Measurements from ENCODE around the gene SPTBN5.

SPTBN5 gene

GRCh38 chr15:41901431-41901830, 7.6 kb upstream of the SPTBN5 start:
- no peaks in the 10 kb centered on the region for H3K27me3 ChIP-seq (ENCODE audit: insufficient read depth, low read length, poor library complexity, severe bottlenecking)

GRCh38 chr15:41900526-41901380, 6.9 kb upstream of the SPTBN5 start:
- H4K20me1 ChIP-seq (ENCODE audit: insufficient read depth, low read length, poor library complexity, severe bottlenecking) = no peaks in the 10 kb centered on the region
- no peaks in the 10 kb centered on the region for H3K79me2 ChIP-seq (ENCODE audit: insufficient read depth, low read length)
- no peak overlapping the region for H2AFZ ChIP-seq (ENCODE audit: low read length)
- H3K4me2 ChIP-seq (ENCODE audit: low read depth, low read length, poor library complexity, severe bottlenecking) = no peak overlapping the region
- H3K9ac ChIP-seq (ENCODE audit: low read depth, low read length, poor library complexity, severe bottlenecking) = no peak overlapping the region
- H3K9me3 ChIP-seq (ENCODE audit: insufficient read depth, low read depth, low read length) = no peaks in the 10 kb centered on the region
- no peaks in the 10 kb centered on the region for H3K9me2 ChIP-seq (replicated peaks; ENCODE audit: low read depth, low read length)
- H3K4me1 ChIP-seq (ENCODE audit: insufficient read depth, low read length, poor library complexity, severe bottlenecking) = peaks cover 14% of the 10 kb centered on the region
- H3F3A ChIP-seq (ENCODE audit: low read depth) = no peaks in the 10 kb centered on the region
- no peaks in the 10 kb centered on the region for H3K27me3 ChIP-seq (ENCODE audit: insufficient read depth, low read length, poor library complexity, severe bottlenecking)
- no peak overlapping the region for H3K4me3 ChIP-seq (ENCODE audit: low read length, poor library complexity, severe bottlenecking)
- H3K36me3 ChIP-seq (ENCODE audit: insufficient read depth, low read length) = no peaks in the 10 kb centered on the region
- TF ChIP-seq CTCF (conservative IDR thresholded peaks at IDR 0.05; ENCODE audit: low read length) (no peak), EZH2phosphoT487 (IDR thresholded peaks at IDR 0.05; ENCODE audit: borderline replicate concordance) (no peak)

More at GRCh38 chr15:41901431-41901830, 7.6 kb upstream of the SPTBN5 start:
- Histone ChIP-seq H3K4me1 (ENCODE audit: insufficient read depth, low read length, poor library complexity, severe bottlenecking) (peaks cover 14% of the 10 kb centered on the region), H4K20me1 (ENCODE audit: insufficient read depth, low read length, poor library complexity, severe bottlenecking) (no peaks in the 10 kb centered on the region), H3K4me3 (ENCODE audit: low read length, poor library complexity, severe bottlenecking) (no peak overlapping the region), H3K4me2 (ENCODE audit: low read depth, low read length, poor library complexity, severe bottlenecking) (no peak overlapping the region), H3K79me2 (ENCODE audit: insufficient read depth, low read length) (no peaks in the 10 kb centered on the region), H3F3A (ENCODE audit: low read depth) (no peaks in the 10 kb centered on the region), H3K9ac (ENCODE audit: low read depth, low read length, poor library complexity, severe bottlenecking) (no peak overlapping the region), H3K9me3 (ENCODE audit: insufficient read depth, low read depth, low read length) (no peaks in the 10 kb centered on the region), H2AFZ (ENCODE audit: low read length) (no peak overlapping the region), H3K9me2 (replicated peaks; ENCODE audit: low read depth, low read length) (no peaks in the 10 kb centered on the region), H3K36me3 (ENCODE audit: insufficient read depth, low read length) (no peaks in the 10 kb centered on the region)
- TF ChIP-seq EZH2phosphoT487 (IDR thresholded peaks at IDR 0.05; ENCODE audit: borderline replicate concordance) (no peak), CTCF (conservative IDR thresholded peaks at IDR 0.05; ENCODE audit: low read length) (no peak)

- no peaks in the 10 kb centered on the region for H3K36me3 ChIP-seq (ENCODE audit: insufficient read depth, low read length)
These were observed 6.1 kb upstream of the SPTBN5 start for GRCh38 chr15:41899854-41900442.

More at GRCh38 chr15:41899854-41900442, 6.1 kb upstream of the SPTBN5 start:
- H3K9me2 ChIP-seq (replicated peaks; ENCODE audit: low read depth, low read length) = no peaks in the 10 kb centered on the region
- no peak overlapping the region for H3K4me3 ChIP-seq (ENCODE audit: low read length, poor library complexity, severe bottlenecking)
- H3K9ac ChIP-seq (ENCODE audit: low read depth, low read length, poor library complexity, severe bottlenecking) = no peak overlapping the region
- H3K4me2 ChIP-seq (ENCODE audit: low read depth, low read length, poor library complexity, severe bottlenecking) = no peak overlapping the region
- TF ChIP-seq CTCF (conservative IDR thresholded peaks at IDR 0.05; ENCODE audit: low read length) (no peak), EZH2phosphoT487 (IDR thresholded peaks at IDR 0.05; ENCODE audit: borderline replicate concordance) (no peak)
- H3K9me3 ChIP-seq (ENCODE audit: insufficient read depth, low read depth, low read length) = no peaks in the 10 kb centered on the region
- peaks cover 21% of the 10 kb centered on the region for H3K4me1 ChIP-seq (ENCODE audit: insufficient read depth, low read length, poor library complexity, severe bottlenecking)
- H4K20me1 ChIP-seq (ENCODE audit: insufficient read depth, low read length, poor library complexity, severe bottlenecking) = no peaks in the 10 kb centered on the region
- no peaks in the 10 kb centered on the region for H3F3A ChIP-seq (ENCODE audit: low read depth)
- H2AFZ ChIP-seq (ENCODE audit: low read length) = no peak overlapping the region
- no peaks in the 10 kb centered on the region for H3K27me3 ChIP-seq (ENCODE audit: insufficient read depth, low read length, poor library complexity, severe bottlenecking)
- H3K79me2 ChIP-seq (ENCODE audit: insufficient read depth, low read length) = no peaks in the 10 kb centered on the region

All from Loucy (cell line).